Upper lobe of right lung (tissue), 1 donor: ENCODE data around the gene MEGF11. TPM values are rescaled to one million over a fixed set of nuclear protein-coding genes. Genes with fewer than 3 reads are reported as not detected.

Experiments used
- ATAC-seq: fragments of 200-7000 bp; cut with Tn5 transposase; one replicate; pipeline ENCODE4 v1.9.1; 2020; ENCODE audit warnings: mild to moderate bottlenecking, moderate library complexity
- DNase-seq: peaks from one replicate; pipeline ENCODE4 v3.0.0-alpha.2; 2020
- H3K27ac ChIP-seq: fragments of 200-600 bp; one replicate; pipeline ENCODE4 v1.8.0; 2022
- H3K27me3 ChIP-seq: fragments of 200-600 bp; one replicate; pipeline ENCODE4 v1.8.0; 2022; ENCODE audit warnings: mild to moderate bottlenecking
- H3K36me3 ChIP-seq: fragments of 200-600 bp; one replicate; pipeline ENCODE4 v1.8.0; 2022
- H3K4me1 ChIP-seq: fragments of 200-600 bp; one replicate; pipeline ENCODE4 v1.8.0; 2022
- H3K4me3 ChIP-seq: fragments of 200-600 bp; one replicate; pipeline ENCODE4 v1.8.0; 2022; ENCODE audit warnings: mild to moderate bottlenecking
- H3K9me3 ChIP-seq: fragments of 200-600 bp; one replicate; pipeline ENCODE4 v1.8.0; 2022
- CTCF ChIP-seq: fragments of 200-600 bp; IDR thresholded peaks from one replicate; pipeline ENCODE4 v1.8.0; 2022; ENCODE audit warnings: antibody characterized with exemption
- intact Hi-C: fragments of 100-400 bp; cut with DNase I; formaldehyde crosslinking; loops from one replicate; pipeline ENCODE4 v1.11.0; 2022
- total RNA-seq: library from RNA; stranded (reverse); fragmentation: NEBNext Ultra II Directional; extraction: Animal tissue kit (Norgen Biotek cat#: 25700); gene quantifications from one replicate; pipeline ENCODE4 v1.2.1, GENCODE V29; 2021
- donor health status: DM: no; HTN: yes; CAD: no; lungs with severe emphysema.

Gene MEGF11
- total RNA-seq, 1 donor from 2014 or later: 3.0 TPM

- Histone ChIP-seq H3K36me3 (no peaks in the 10 kb centered on the region), H3K4me1 (no peaks in the 10 kb centered on the region), H3K4me3 (no peak overlapping the region), H3K27me3 (no peaks in the 10 kb centered on the region), H3K9me3 (no peaks in the 10 kb centered on the region), H3K27ac (no peak overlapping the region)
- DNase-seq (no peak), ATAC-seq (no peak)
- intact Hi-C loops: no loop called here
- TF ChIP-seq CTCF: no peak
Observed at GRCh38 chr15:66172324-66172980, 81.1 kb downstream of the MEGF11 start.

GRCh38 chr15:66171841-66172240 is 81.7 kb downstream of the MEGF11 start:
- DNase-seq (no peak), ATAC-seq (no peak)
- Histone ChIP-seq H3K27me3 (no peaks in the 10 kb centered on the region), H3K36me3 (no peaks in the 10 kb centered on the region), H3K9me3 (no peaks in the 10 kb centered on the region), H3K4me3 (no peak overlapping the region), H3K27ac (no peak overlapping the region), H3K4me1 (no peaks in the 10 kb centered on the region)
- no peak for TF ChIP-seq CTCF
- intact Hi-C loops: no loop called here

GRCh38 chr15:66170716-66171115 is 82.8 kb downstream of the MEGF11 start:
- H3K9me3 ChIP-seq: no peaks in the 10 kb centered on the region
- H3K27me3 ChIP-seq: no peaks in the 10 kb centered on the region
- intact Hi-C loops: no loop called here
- H3K4me3 ChIP-seq: no peak overlapping the region
- DNase-seq (no peak), ATAC-seq (no peak)
- no peak overlapping the region for H3K27ac ChIP-seq
- H3K36me3 ChIP-seq: no peaks in the 10 kb centered on the region
- H3K4me1 ChIP-seq: no peaks in the 10 kb centered on the region
- TF ChIP-seq CTCF: no peak

GRCh38 chr15:66170042-66170441 is 83.5 kb downstream of the MEGF11 start:
- ATAC-seq: no peak
- TF ChIP-seq CTCF: no peak
- no peak overlapping the region for H3K27ac ChIP-seq
- intact Hi-C loops: no loop called here
- no peaks in the 10 kb centered on the region for H3K27me3 ChIP-seq
- no peaks in the 10 kb centered on the region for H3K36me3 ChIP-seq
- no peaks in the 10 kb centered on the region for H3K9me3 ChIP-seq
- no peak for DNase-seq
- H3K4me1 ChIP-seq: no peaks in the 10 kb centered on the region
- no peak overlapping the region for H3K4me3 ChIP-seq

GRCh38 chr15:66169625-66170024 is 83.9 kb downstream of the MEGF11 start:
- ATAC-seq (no peak), DNase-seq (no peak)
- H3K9me3 ChIP-seq: no peaks in the 10 kb centered on the region
- no peaks in the 10 kb centered on the region for H3K27me3 ChIP-seq
- TF ChIP-seq CTCF: no peak
- H3K36me3 ChIP-seq: no peaks in the 10 kb centered on the region
- no peaks in the 10 kb centered on the region for H3K4me1 ChIP-seq
- H3K4me3 ChIP-seq: no peak overlapping the region
- intact Hi-C loops: no loop called here
- H3K27ac ChIP-seq: no peak overlapping the region

- Histone ChIP-seq H3K4me3 (no peak overlapping the region), H3K36me3 (no peaks in the 10 kb centered on the region), H3K27me3 (no peaks in the 10 kb centered on the region), H3K9me3 (no peaks in the 10 kb centered on the region), H3K4me1 (no peaks in the 10 kb centered on the region), H3K27ac (no peak overlapping the region)
- ATAC-seq (no peak), DNase-seq (no peak)
- intact Hi-C loops: no loop called here
- no peak for TF ChIP-seq CTCF
Observed at GRCh38 chr15:66169023-66169422, 84.5 kb downstream of the MEGF11 start.
